Chondrocyte (in vitro differentiated cells): ENCODE results near the gene SIM2. TPM values are rescaled to one million over a fixed set of nuclear protein-coding genes. Genes with fewer than 3 reads are reported as not detected.

Source experiments
- DNase-seq: peaks from one replicate; pipeline ENCODE4 v3.0.0; 2021; ENCODE audit warnings: mixed read lengths, low spot score
- H3K27ac Mint-ChIP-seq: one replicate; pipeline ENCODE4 v1.8.0; 2021; ENCODE audit warnings: mild to moderate bottlenecking, moderate library complexity, mixed read lengths; ENCODE audit not compliant: unreplicated experiment
- H3K27me3 Mint-ChIP-seq: 2 replicates; pipeline ENCODE4 v1.8.0; 2021; ENCODE audit warnings: low read depth, mixed read lengths
- H3K36me3 Mint-ChIP-seq: 2 replicates; pipeline ENCODE4 v1.8.0; 2021; ENCODE audit warnings: low read depth, mixed read lengths
- H3K4me1 Mint-ChIP-seq: 2 replicates; pipeline ENCODE4 v1.8.0; 2021; ENCODE audit warnings: low read depth, mild to moderate bottlenecking, mixed read lengths
- H3K4me3 Mint-ChIP-seq: one replicate; pipeline ENCODE4 v1.8.0; 2021; ENCODE audit warnings: mild to moderate bottlenecking, moderate library complexity, mixed read lengths; ENCODE audit not compliant: unreplicated experiment
- H3K9me3 Mint-ChIP-seq: 2 replicates; pipeline ENCODE4 v1.8.0; 2021; ENCODE audit warnings: low read depth, mixed read lengths
- total RNA-seq: library from RNA; stranded (reverse); gene quantifications from 3 replicates; pipeline ENCODE4 v1.2.1, GENCODE V29; 2021
- TF ChIP-seq, protein P1 (sequence below): fragments of 200-600 bp; sonication (generic); IDR thresholded peaks from 2 replicates; pipeline ENCODE4 v1.5.0; 2021; ENCODE audit warnings: antibody characterized with exemption, mild to moderate bottlenecking, moderate library complexity

Gene SIM2
- total RNA-seq, 1 donor from 2014 or later = 0.60 TPM

DNA sequence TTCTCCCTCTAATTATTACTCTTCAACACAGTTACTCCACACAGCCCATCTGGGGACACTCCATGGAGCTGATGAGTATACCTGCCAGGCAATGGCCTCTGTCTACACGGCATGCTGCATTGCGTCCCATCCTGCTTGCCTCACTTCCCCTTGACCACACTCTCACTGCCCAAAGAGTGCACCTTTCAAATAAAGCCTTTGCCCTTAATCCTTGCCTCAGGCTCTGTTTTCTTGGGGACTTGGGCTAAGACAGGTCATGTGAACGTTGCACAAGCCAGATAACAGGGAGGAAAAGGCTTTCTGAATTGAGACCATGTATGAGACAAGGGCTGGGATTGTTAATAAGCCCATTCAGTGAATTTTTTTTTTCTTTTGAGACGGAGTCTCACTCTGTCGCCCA, 40.0 kb upstream of the SIM2 start:
- H3K27ac Mint-ChIP-seq = no peak overlapping the region
- TF ChIP-seq, protein P1, sequence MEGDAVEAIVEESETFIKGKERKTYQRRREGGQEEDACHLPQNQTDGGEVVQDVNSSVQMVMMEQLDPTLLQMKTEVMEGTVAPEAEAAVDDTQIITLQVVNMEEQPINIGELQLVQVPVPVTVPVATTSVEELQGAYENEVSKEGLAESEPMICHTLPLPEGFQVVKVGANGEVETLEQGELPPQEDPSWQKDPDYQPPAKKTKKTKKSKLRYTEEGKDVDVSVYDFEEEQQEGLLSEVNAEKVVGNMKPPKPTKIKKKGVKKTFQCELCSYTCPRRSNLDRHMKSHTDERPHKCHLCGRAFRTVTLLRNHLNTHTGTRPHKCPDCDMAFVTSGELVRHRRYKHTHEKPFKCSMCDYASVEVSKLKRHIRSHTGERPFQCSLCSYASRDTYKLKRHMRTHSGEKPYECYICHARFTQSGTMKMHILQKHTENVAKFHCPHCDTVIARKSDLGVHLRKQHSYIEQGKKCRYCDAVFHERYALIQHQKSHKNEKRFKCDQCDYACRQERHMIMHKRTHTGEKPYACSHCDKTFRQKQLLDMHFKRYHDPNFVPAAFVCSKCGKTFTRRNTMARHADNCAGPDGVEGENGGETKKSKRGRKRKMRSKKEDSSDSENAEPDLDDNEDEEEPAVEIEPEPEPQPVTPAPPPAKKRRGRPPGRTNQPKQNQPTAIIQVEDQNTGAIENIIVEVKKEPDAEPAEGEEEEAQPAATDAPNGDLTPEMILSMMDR = no peak
- no peak overlapping the region for H3K4me3 Mint-ChIP-seq
- H3K27me3 Mint-ChIP-seq = peaks cover 13% of the 10 kb centered on the region
- H3K36me3 Mint-ChIP-seq = no peaks in the 10 kb centered on the region
- H3K4me1 Mint-ChIP-seq = peaks cover 12% of the 10 kb centered on the region
- no peaks in the 10 kb centered on the region for H3K9me3 Mint-ChIP-seq
- no peak for DNase-seq

DNA sequence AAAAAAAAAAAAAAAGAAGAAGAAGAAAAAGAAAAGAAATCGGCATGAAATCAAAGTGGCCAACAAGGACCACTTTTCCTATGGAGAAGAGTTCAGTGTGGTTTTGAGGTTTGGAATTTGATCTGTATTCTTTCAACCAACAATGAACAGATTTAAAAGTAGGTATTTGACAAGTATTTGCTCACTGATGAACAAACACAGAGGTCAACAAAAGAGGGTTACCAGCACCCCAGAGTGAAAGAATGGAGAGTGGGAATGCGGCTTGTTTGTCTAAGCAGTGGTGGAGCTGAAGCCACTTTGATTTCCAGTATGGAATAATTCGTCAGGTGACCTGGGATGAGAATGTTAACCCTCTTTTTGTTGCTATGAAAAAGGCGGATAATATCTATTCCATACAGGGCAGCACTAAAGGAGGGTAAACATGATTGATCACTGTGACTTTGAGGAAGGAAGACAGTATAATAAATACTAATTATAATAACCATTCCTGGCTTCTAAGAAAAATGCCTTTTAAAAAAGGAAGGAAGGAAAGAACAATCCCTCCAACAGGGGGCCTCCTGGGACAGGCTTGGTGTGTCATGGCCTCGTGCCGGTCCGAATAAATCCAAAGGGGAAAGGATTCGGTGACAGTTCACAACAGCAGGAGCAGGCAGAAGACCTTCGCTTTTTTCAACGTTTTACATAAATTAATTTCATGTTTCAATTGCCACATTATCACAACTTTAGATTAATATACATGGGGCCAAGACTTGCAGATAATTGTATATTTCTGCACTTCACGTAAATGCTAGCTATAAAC, 37.2 kb upstream of the SIM2 start:
- no peak overlapping the region for H3K27ac Mint-ChIP-seq
- H3K27me3 Mint-ChIP-seq = peaks cover 26% of the 10 kb centered on the region
- H3K4me3 Mint-ChIP-seq = no peak overlapping the region
- peaks cover 12% of the 10 kb centered on the region for H3K4me1 Mint-ChIP-seq
- no peaks in the 10 kb centered on the region for H3K36me3 Mint-ChIP-seq
- H3K9me3 Mint-ChIP-seq = no peaks in the 10 kb centered on the region
- DNase-seq = no peak
- TF ChIP-seq, protein P1 = peak; percentile 72

DNA sequence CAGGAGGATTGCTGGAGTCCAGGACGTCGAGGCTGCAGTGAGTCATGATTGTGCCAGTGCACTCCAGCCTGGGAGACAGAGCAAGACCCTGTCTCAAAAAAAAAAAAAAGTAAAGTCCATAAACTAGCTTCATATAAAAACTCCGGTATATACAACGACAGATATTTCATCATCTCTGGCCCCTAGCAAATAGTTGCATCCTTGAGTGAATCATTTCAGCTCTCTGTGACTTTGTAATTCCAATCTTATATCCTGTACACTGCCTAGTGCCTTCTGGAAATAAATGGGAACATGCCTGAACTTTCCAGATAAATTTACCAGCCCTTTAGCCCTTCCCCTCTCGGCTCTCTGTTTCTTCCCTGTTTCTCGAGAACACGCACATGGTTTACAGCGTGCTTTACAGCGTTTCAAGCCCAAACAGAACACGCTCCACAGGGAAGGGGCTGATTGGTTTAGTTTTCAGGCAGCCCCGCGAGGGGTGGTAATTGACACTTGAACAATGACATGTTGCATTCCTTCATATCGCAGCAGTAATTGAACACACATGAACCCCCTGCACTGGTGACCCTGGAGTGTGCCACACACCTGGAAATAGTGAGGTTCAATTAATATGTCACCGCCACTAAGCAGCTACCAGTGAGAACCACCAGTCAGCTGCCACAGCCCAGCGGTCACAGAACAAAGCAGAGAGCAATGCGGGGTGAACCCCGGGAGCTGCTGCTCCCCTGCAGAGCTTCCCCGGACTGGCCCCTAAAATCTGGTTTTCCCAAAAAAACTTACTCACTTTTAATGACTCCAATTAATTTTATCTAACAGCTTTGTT, 35.7 kb upstream of the SIM2 start:
- peak overlapping the region; percentile 44 for H3K4me3 Mint-ChIP-seq
- peak overlapping the region; percentile 51 for H3K27ac Mint-ChIP-seq
- peaks cover 12% of the 10 kb centered on the region for H3K4me1 Mint-ChIP-seq
- H3K36me3 Mint-ChIP-seq = no peaks in the 10 kb centered on the region
- no peaks in the 10 kb centered on the region for H3K9me3 Mint-ChIP-seq
- TF ChIP-seq, protein P1 = no peak
- peaks cover 29% of the 10 kb centered on the region for H3K27me3 Mint-ChIP-seq
- no peak for DNase-seq

DNA sequence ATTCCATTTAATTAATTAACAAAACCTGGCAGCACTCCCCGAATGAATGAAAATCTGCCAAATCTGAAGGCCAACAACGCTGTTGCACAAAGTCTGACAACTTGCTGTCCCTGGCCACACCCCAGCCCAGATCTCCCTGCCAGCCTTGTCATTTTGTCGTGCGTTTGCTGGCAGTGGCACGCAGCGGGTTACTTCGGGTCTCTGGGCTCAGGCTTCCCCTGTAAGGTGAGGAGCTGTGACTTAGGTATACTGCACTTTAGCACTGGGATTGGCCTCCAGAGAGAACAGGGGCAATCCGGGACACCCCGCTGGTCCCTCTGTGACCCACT, 34.3 kb upstream of the SIM2 start:
- Mint-ChIP-seq H3K4me3 (no peak overlapping the region), H3K36me3 (no peaks in the 10 kb centered on the region), H3K27me3 (peaks cover 37% of the 10 kb centered on the region), H3K27ac (no peak overlapping the region), H3K9me3 (no peaks in the 10 kb centered on the region), H3K4me1 (peaks cover 12% of the 10 kb centered on the region)
- no peak for DNase-seq
- TF ChIP-seq, protein P1 = no peak

DNA sequence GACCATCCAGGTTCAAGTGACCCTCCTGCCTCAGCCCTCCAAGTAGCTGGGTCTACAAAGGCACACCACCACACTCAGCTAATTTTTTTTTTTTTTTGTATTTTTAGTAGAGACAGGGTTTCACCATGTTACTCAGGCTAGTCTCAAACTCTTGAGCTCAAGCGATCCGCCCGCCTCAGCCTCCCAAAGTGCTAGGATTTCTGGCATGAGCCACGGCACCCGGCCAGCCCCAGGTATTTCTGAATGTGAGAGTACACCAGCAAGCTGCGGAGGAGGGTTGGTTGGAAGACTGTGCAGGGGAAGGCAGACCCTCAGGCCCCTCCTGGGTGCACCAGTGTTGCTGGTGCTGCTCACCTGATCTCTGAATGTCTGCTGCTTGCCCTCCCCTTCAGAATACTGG, 33.1 kb upstream of the SIM2 start:
- TF ChIP-seq, protein P1 = no peak
- H3K27ac Mint-ChIP-seq = no peak overlapping the region
- H3K4me1 Mint-ChIP-seq = peaks cover 12% of the 10 kb centered on the region
- peaks cover 38% of the 10 kb centered on the region for H3K27me3 Mint-ChIP-seq
- no peaks in the 10 kb centered on the region for H3K9me3 Mint-ChIP-seq
- DNase-seq = no peak
- H3K36me3 Mint-ChIP-seq = no peaks in the 10 kb centered on the region
- no peak overlapping the region for H3K4me3 Mint-ChIP-seq
